Activated T-cell treated with anti-CD3 and anti-CD28 coated beads for 4 hours (primary cell): ENCODE results near the gene CYB561A3.

Source experiments
- DNase-seq: peaks from one replicate; pipeline ENCODE4 v3.0.0-alpha.2; 2020

The CYB561A3 gene

DNA sequence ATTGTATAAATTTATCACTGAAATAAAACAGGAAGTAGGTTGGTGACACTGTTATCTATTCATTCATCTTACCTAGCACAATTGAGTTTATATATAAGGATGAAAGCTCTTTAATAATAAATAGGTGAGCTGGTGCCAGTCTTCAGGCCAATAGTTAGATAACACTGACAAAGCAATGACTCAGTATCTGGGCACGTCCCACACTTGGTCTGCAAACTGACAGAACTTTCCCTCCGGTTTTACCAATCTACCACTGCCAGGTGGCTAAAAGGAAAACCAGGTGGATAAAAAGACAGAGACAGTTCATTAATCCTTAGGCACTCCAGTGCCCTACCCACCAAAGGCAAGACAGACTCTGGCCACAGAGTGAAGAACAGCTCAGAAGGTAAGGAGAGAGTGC is 46.4 kb downstream of the CYB561A3 start:
- no peak for DNase-seq

DNA sequence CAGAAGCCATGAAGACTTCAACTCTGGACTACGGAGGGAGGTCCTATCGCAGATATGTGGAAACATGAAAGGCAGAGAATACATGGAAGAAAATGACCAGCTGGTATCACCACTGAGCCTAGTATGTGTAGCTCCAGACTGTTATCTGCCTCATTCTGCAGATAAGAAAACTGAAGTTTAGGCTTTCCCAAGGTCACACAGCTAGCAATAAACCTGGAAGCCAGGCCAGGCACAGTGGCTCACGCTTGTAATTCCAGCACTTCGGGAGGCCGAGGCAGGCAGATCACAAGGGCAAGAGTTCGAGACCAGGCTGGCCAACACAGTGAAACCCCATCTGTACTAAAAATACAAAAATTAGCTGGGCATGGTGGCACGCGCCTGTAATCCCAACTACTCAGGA is 50.9 kb downstream of the CYB561A3 start:
- DNase-seq: no peak

DNA sequence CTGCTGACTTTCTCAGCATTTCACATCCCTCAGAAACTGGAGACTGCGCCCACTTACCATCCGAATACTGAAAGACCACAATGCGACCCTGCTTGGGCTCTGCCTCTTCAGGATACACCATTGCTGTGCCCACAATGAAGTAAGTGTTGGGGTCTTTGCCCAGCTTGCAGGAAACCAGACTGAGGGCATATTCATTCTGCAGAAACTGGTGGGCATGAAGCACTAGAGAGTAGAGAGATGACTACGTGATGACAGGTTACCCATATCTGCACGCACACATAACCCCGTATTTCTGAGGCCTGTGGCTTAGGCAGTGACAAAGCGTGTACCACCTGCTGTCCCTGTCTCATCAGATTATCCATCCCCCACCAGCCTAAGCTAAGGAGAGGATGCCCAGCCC is 51.9 kb downstream of the CYB561A3 start:
- DNase-seq: no peak

DNA sequence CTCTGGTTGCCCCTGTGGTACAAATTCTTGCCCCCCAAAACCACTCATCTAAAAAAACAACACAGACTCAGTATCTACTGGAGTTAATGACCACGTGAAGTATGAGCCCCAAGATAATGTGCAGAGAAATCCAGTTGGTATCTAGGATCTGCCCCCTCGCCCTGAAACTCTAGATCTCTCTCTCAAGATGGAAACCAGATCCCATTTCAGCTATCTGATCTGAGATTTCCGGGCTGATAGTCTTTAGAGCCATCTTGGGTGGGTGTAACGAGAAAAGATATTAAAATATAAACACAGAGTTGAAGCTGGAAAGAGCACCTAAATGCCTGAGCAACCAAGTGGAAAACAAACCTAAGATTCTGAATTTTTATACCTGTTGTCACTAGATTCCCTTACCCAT is 52.5 kb downstream of the CYB561A3 start:
- DNase-seq: no peak

DNA sequence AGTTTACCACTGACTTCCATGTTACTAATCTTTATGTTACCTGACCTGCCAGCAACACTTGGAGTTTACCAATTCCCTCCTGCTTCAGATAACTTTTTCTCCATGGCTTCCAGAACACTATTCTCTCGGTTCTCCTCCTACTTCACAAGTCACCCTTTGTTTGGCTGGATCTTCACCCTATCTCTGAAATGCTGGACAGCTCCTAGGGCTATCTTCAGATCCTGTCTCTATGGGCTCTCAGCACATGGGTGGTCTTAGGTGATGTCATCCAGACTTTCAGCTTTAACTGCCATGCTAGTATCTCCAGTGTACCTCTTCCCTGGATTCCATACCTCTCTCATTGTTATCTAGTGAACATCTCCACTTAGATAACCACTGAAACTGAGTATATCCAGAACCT is 54.3 kb downstream of the CYB561A3 start:
- DNase-seq: no peak

DNA sequence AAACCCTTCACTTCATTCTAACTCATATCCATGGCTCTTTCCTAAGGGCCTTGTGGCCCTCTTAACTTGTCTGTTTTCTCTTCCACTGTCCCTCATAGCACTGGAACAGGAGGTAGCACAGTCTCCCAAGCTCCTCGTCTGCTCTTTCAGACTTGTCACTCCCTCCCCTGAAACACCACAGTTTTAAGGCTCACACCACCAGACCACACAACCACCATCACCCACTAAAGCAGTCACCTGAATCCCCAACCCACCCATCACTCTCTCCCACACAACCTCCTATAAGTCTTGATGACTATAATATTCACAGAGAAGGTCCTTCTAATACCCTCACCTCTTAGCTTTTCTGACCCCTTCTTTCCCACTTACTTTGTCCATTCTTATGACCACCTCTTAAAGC is 55.5 kb downstream of the CYB561A3 start:
- DNase-seq: no peak

DNA sequence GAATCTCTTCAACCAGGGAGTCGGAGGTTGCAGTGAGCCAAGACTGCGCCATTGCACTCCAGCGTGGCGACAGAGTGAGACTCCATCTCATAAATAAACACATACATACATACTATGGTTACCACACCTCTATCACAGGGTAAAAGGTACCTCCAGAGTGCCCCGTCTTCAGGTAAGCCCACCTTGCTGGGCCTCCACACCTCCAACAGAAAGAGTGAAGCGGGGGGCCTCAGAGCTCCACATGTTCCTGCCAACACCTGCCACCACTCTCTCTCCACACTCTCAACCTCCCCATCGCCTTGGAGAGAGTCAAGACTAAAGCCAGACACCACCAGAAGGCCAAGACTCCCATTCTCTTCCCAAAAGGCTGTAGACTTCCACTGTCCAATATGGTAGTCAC is 56.3 kb downstream of the CYB561A3 start:
- no peak for DNase-seq

DNA sequence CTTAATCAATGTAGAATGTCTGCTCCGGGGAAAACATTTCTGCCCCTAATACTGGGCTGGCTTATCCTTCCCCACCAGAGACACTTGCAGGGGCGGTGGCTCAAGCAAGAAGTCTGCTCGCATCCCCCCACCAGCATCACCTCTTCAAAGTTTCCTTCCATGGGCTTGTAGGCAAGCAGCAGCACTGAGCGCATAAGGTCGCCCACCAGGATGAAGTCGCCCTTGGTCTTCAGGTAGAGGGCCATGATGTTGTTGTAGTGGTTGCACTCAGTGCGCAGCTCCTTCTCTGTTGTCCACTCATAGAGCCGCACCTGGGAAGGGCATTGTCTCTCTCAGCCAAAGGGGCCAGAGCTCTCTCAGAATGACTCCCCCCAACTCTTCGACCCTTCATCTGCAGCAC is 58.0 kb downstream of the CYB561A3 start:
- DNase-seq: no peak

DNA sequence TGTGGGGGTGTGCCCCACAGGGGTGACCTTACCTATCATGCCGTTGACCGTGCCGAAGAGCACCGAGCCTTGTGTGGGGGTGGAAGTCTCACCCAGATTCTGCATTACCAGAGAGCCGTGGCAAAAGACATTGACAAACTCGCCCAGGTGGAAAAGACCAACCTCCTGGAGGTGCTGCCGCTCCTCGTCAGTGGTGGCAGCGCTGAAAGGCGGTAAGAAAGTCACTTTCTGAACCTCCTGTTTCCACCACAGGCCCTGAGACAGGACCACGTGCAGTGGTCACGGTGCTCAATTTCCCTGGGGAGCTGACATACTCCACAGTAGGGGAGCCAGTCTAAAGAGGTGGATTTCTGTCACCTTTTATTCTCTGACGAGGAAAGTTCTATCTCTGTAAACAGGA is 59.1 kb downstream of the CYB561A3 start:
- DNase-seq: no peak
